Ovary (tissue), 3 donors: ENCODE results near the gene NCAN.

ENCODE experiments used
- EP300 ChIP-seq: sonication (generic); formaldehyde crosslinking; IDR thresholded peaks from one replicate; pipeline ENCODE4 v1.6.1; 2017; ENCODE audit warnings: antibody characterized with exemption
- POLR2A ChIP-seq: fragments of 450-650 bp; IDR thresholded peaks from one replicate; pipeline ENCODE4 v1.6.1; 2017; ENCODE audit warnings: antibody characterized with exemption, mild to moderate bottlenecking, moderate library complexity
- TF ChIP-seq, protein P1 (sequence below), 3 donors: fragments of 450-650 bp in 2 of 3; fragments of 200-600 bp in 1 of 3; IDR thresholded peaks; one replicate each; pipeline versions ENCODE4 v1.5.1 to v1.8.0; 2016 to 2022; ENCODE audit warnings: antibody characterized with exemption in 3 of 3, mild to moderate bottlenecking in 1 of 3
- donor health status: DM: no; HTN: no; CAD: no.

DNA sequence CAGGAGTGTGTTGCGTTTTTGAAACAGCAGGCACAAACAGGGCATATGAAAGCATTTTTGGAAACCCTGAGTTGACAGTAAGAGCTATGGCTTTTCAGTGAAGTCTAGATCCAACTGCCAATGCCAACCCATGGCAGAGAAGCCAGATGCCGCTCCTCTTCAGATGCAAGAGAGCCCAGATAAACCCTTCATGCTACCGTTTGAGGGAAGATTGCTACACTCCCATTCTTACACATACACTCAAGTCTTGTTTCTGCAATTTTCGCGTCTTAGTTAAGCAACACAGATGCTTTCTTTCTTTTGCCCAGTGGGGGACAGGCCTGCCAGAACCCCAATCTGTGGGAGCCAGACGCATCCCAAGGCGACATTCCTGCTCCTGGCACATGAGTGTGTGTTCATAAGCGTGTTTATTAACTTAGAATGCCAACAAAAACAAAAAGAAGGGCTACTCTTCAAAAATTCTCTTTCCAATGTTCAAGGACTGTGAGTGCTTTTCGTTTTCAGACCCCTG lies 30.2 kb upstream of the NCAN start:
- TF ChIP-seq POLR2A (no peak), EP300 (no peak)
- TF ChIP-seq, protein P1, sequence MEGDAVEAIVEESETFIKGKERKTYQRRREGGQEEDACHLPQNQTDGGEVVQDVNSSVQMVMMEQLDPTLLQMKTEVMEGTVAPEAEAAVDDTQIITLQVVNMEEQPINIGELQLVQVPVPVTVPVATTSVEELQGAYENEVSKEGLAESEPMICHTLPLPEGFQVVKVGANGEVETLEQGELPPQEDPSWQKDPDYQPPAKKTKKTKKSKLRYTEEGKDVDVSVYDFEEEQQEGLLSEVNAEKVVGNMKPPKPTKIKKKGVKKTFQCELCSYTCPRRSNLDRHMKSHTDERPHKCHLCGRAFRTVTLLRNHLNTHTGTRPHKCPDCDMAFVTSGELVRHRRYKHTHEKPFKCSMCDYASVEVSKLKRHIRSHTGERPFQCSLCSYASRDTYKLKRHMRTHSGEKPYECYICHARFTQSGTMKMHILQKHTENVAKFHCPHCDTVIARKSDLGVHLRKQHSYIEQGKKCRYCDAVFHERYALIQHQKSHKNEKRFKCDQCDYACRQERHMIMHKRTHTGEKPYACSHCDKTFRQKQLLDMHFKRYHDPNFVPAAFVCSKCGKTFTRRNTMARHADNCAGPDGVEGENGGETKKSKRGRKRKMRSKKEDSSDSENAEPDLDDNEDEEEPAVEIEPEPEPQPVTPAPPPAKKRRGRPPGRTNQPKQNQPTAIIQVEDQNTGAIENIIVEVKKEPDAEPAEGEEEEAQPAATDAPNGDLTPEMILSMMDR (IDR thresholded peaks at IDR 0.05), result no peak
